Activated CD4-positive, alpha-beta memory T cell treated with anti-CD3 and anti-CD28 coated beads for 36 hours (primary cell): ENCODE data around the gene PTPRN2. TPM values are rescaled to one million over a fixed set of nuclear protein-coding genes. Genes with fewer than 3 reads are reported as not detected.
"Not testable (repeated sequence)": the region's sequence is repeated elsewhere in the genome, so short reads cannot be mapped to it uniquely, and the experiment has no call there.

Experiments
- CTCF ChIA-PET: fragments of 350-600 bp; sonication (Branson Sonifier 250); formaldehyde crosslinking; loops from one replicate; lab custom pipeline; 2021; ENCODE audit warnings: antibody characterized with exemption, inconsistent platforms; lab: Charles Lee
- POLR2A ChIA-PET: fragments of 350-600 bp; sonication (Branson Sonifier 250); formaldehyde crosslinking; loops from one replicate; lab custom pipeline; 2021; ENCODE audit warnings: antibody characterized with exemption; lab: Charles Lee
- DNase-seq: peaks from one replicate; pipeline ENCODE4 v3.0.0-alpha.2; 2020
- H3K27ac Mint-ChIP-seq: one replicate; pipeline ENCODE4 v1.8.0; 2021; ENCODE audit warnings: mixed read lengths
- H3K27me3 Mint-ChIP-seq: one replicate; pipeline ENCODE4 v1.8.0; 2021; ENCODE audit warnings: mixed read lengths
- H3K36me3 Mint-ChIP-seq: one replicate; pipeline ENCODE4 v1.8.0; 2021; ENCODE audit warnings: mixed read lengths
- H3K4me1 Mint-ChIP-seq: one replicate; pipeline ENCODE4 v1.8.0; 2021; ENCODE audit warnings: low read depth, mixed read lengths
- H3K4me3 Mint-ChIP-seq: one replicate; pipeline ENCODE4 v1.8.0; 2021; ENCODE audit warnings: mild to moderate bottlenecking, mixed read lengths
- H3K9me3 Mint-ChIP-seq: one replicate; pipeline ENCODE4 v1.8.0; 2021; ENCODE audit warnings: mixed read lengths
- intact Hi-C: fragments of 100-400 bp; cut with micrococcal nuclease; formaldehyde crosslinking; loops from one replicate; pipeline ENCODE4 v1.15.1; 2023
- total RNA-seq, 2 experiments: library from RNA; stranded (reverse); gene quantifications; one replicate each; pipeline ENCODE4 v1.2.3, GENCODE V29; 2021

The PTPRN2 gene
- total RNA-seq, 2 experiments from 2014 or later = 0.51 to 0.64 TPM

GRCh38 chr7:158351051-158351450 is 236.6 kb downstream of the PTPRN2 start:
- POLR2A ChIA-PET = no interaction called here
- Mint-ChIP-seq H3K36me3 (no peaks in the 10 kb centered on the region), H3K9me3 (peaks cover 15% of the 10 kb centered on the region), H3K4me1 (no peaks in the 10 kb centered on the region), H3K4me3 (no peak overlapping the region), H3K27ac (no peak overlapping the region), H3K27me3 (no peaks in the 10 kb centered on the region)
- no peak for DNase-seq
- CTCF ChIA-PET = no interaction called here
- intact Hi-C loops = no loop called here

GRCh38 chr7:158350166-158350900 is 237.3 kb downstream of the PTPRN2 start:
- POLR2A ChIA-PET = no interaction called here
- intact Hi-C loops = no loop called here
- H3K4me3 Mint-ChIP-seq = no peak overlapping the region

GRCh38 chr7:158348446-158348845 is 239.2 kb downstream of the PTPRN2 start:
- ChIA-PET POLR2A (no interaction called here), CTCF (no interaction called here)
- intact Hi-C loops = no loop called here
- H3K27ac Mint-ChIP-seq = no peak overlapping the region
- H3K4me3 Mint-ChIP-seq = no peak overlapping the region
- DNase-seq = no peak
- H3K4me1 Mint-ChIP-seq = no peaks in the 10 kb centered on the region
- H3K36me3 Mint-ChIP-seq = no peaks in the 10 kb centered on the region
- H3K27me3 Mint-ChIP-seq = no peaks in the 10 kb centered on the region
- H3K9me3 Mint-ChIP-seq = no peaks in the 10 kb centered on the region

More at GRCh38 chr7:158350166-158350900, 237.3 kb downstream of the PTPRN2 start:
- Mint-ChIP-seq H3K27ac (no peak overlapping the region), H3K36me3 (no peaks in the 10 kb centered on the region), H3K4me1 (no peaks in the 10 kb centered on the region), H3K27me3 (no peaks in the 10 kb centered on the region), H3K9me3 (peaks cover 14% of the 10 kb centered on the region)
- CTCF ChIA-PET = no interaction called here
- no peak for DNase-seq

GRCh38 chr7:158348039-158348438 is 239.6 kb downstream of the PTPRN2 start:
- H3K9me3 Mint-ChIP-seq, H3K27ac Mint-ChIP-seq, CTCF ChIA-PET, DNase-seq, H3K27me3 Mint-ChIP-seq, H3K4me1 Mint-ChIP-seq, H3K36me3 Mint-ChIP-seq, intact Hi-C loops, POLR2A ChIA-PET, H3K4me3 Mint-ChIP-seq: not testable (repeated sequence)

GRCh38 chr7:158345731-158346130 is 241.9 kb downstream of the PTPRN2 start:
- H3K27me3 Mint-ChIP-seq = no peaks in the 10 kb centered on the region
- peaks cover under 1% of the 10 kb centered on the region for H3K36me3 Mint-ChIP-seq
- ChIA-PET CTCF (no interaction called here), POLR2A (no interaction called here)
- intact Hi-C loops = no loop called here
- no peak overlapping the region for H3K4me3 Mint-ChIP-seq
- DNase-seq = no peak
- no peak overlapping the region for H3K27ac Mint-ChIP-seq
- no peaks in the 10 kb centered on the region for H3K4me1 Mint-ChIP-seq
- H3K9me3 Mint-ChIP-seq = peaks cover 19% of the 10 kb centered on the region

- Mint-ChIP-seq H3K9me3 (peaks cover 29% of the 10 kb centered on the region), H3K36me3 (peaks cover 2% of the 10 kb centered on the region), H3K4me3 (no peak overlapping the region), H3K27ac (no peak overlapping the region), H3K4me1 (no peaks in the 10 kb centered on the region), H3K27me3 (no peaks in the 10 kb centered on the region)
- no peak for DNase-seq
- ChIA-PET POLR2A (no interaction called here), CTCF (interaction anchor here (0.6 kb wide), 1 partner anchor 9 kb away, joined by 3 read pairs; no protein-coding TSS in a partner anchor)
- intact Hi-C loops = no loop called here
These were observed 242.8 kb downstream of the PTPRN2 start for GRCh38 chr7:158344706-158345300.

- POLR2A ChIA-PET = no interaction called here
- H3K9me3 Mint-ChIP-seq = peaks cover 29% of the 10 kb centered on the region
- no peaks in the 10 kb centered on the region for H3K27me3 Mint-ChIP-seq
- no peak for DNase-seq
- peaks cover 2% of the 10 kb centered on the region for H3K36me3 Mint-ChIP-seq
- H3K4me1 Mint-ChIP-seq = no peaks in the 10 kb centered on the region
- intact Hi-C loops = no loop called here
- CTCF ChIA-PET = interaction anchor here (0.6 kb wide), 1 partner anchor 9 kb away, joined by 3 read pairs; no protein-coding TSS in a partner anchor
- H3K27ac Mint-ChIP-seq = no peak overlapping the region
- H3K4me3 Mint-ChIP-seq = no peak overlapping the region
These were observed 243.6 kb downstream of the PTPRN2 start for GRCh38 chr7:158343936-158344455.

- DNase-seq = no peak
- ChIA-PET CTCF (no interaction called here), POLR2A (no interaction called here)
- Mint-ChIP-seq H3K4me3 (no peak overlapping the region), H3K27ac (no peak overlapping the region), H3K9me3 (peaks cover 29% of the 10 kb centered on the region), H3K27me3 (no peaks in the 10 kb centered on the region), H3K36me3 (peaks cover 2% of the 10 kb centered on the region), H3K4me1 (no peaks in the 10 kb centered on the region)
- intact Hi-C loops = no loop called here
These were observed 244.1 kb downstream of the PTPRN2 start for GRCh38 chr7:158343526-158343925.

- H3K9me3 Mint-ChIP-seq = peaks cover 41% of the 10 kb centered on the region
- H3K4me1 Mint-ChIP-seq, H3K36me3 Mint-ChIP-seq, CTCF ChIA-PET, POLR2A ChIA-PET, H3K27ac Mint-ChIP-seq, H3K27me3 Mint-ChIP-seq, intact Hi-C loops, H3K4me3 Mint-ChIP-seq, DNase-seq: not testable (repeated sequence)
These were observed 246.5 kb downstream of the PTPRN2 start for GRCh38 chr7:158341097-158341496.

GRCh38 chr7:158336952-158337351 is 250.7 kb downstream of the PTPRN2 start:
- CTCF ChIA-PET, DNase-seq, intact Hi-C loops, H3K27ac Mint-ChIP-seq, H3K4me1 Mint-ChIP-seq, POLR2A ChIA-PET, H3K36me3 Mint-ChIP-seq, H3K4me3 Mint-ChIP-seq, H3K27me3 Mint-ChIP-seq: not testable (repeated sequence)
- H3K9me3 Mint-ChIP-seq = peaks cover 52% of the 10 kb centered on the region

GRCh38 chr7:158332516-158332915 is 255.1 kb downstream of the PTPRN2 start:
- POLR2A ChIA-PET, CTCF ChIA-PET, H3K27ac Mint-ChIP-seq, DNase-seq, H3K4me1 Mint-ChIP-seq, H3K36me3 Mint-ChIP-seq, H3K4me3 Mint-ChIP-seq, H3K27me3 Mint-ChIP-seq, intact Hi-C loops: not testable (repeated sequence)
- H3K9me3 Mint-ChIP-seq = peaks cover 47% of the 10 kb centered on the region

GRCh38 chr7:158331826-158332450 is 255.7 kb downstream of the PTPRN2 start:
- DNase-seq, H3K4me1 Mint-ChIP-seq, CTCF ChIA-PET, H3K4me3 Mint-ChIP-seq, intact Hi-C loops, H3K36me3 Mint-ChIP-seq, H3K27ac Mint-ChIP-seq, POLR2A ChIA-PET, H3K27me3 Mint-ChIP-seq: not testable (repeated sequence)
- peaks cover 49% of the 10 kb centered on the region for H3K9me3 Mint-ChIP-seq
